Lower leg skin (tissue), 3 donors: Measurements from ENCODE around the gene CLCN3.

Source experiments
- CTCF ChIP-seq, 3 donors: fragments of 450-650 bp; IDR thresholded peaks; one replicate each; pipeline ENCODE4 v1.5.1; 2016; ENCODE audit warnings: antibody characterized with exemption in 3 of 3, mild to moderate bottlenecking in 3 of 3, moderate library complexity in 2 of 3
- POLR2A ChIP-seq, 2 donors: fragments of 450-650 bp; IDR thresholded peaks; one replicate each; pipeline ENCODE4 v1.6.1; 2016 to 2017; ENCODE audit warnings: antibody characterized with exemption in 2 of 2, mild to moderate bottlenecking in 1 of 2, moderate library complexity in 1 of 2

GRCh38 chr4:169715826-169716225, 95.4 kb downstream of the CLCN3 start:
- TF ChIP-seq CTCF (IDR thresholded peaks at IDR 0.05) (no peak), POLR2A (IDR thresholded peaks at IDR 0.05) (no peak)
